ENCODE data around the gene ATXN7L1.
"Not testable (repeated sequence)": the region's sequence is repeated elsewhere in the genome, so short reads cannot be mapped to it uniquely, and the experiment has no call there.

Gene ATXN7L1

GRCh38 chr7:105802604-105803428 is 73.6 kb downstream of the ATXN7L1 start:
- no peak for DNase-seq (ENCODE audit: low spot score)

- DNase-seq (ENCODE audit: low spot score): no peak
These were observed 75.4 kb downstream of the ATXN7L1 start for GRCh38 chr7:105800849-105801534.

GRCh38 chr7:105800442-105800841 is 76.0 kb downstream of the ATXN7L1 start:
- DNase-seq (ENCODE audit: low spot score): no peak

GRCh38 chr7:105799677-105800076 is 76.7 kb downstream of the ATXN7L1 start:
- no peak for DNase-seq (ENCODE audit: low spot score)

- DNase-seq (ENCODE audit: low spot score): no peak
These were observed 77.4 kb downstream of the ATXN7L1 start for GRCh38 chr7:105799006-105799405.

- DNase-seq (ENCODE audit: low spot score): no peak
These were observed 78.7 kb downstream of the ATXN7L1 start for GRCh38 chr7:105797652-105798051.

GRCh38 chr7:105796365-105796764 is 80.0 kb downstream of the ATXN7L1 start:
- DNase-seq (ENCODE audit: low spot score): no peak

GRCh38 chr7:105794741-105795729 is 81.4 kb downstream of the ATXN7L1 start:
- DNase-seq (ENCODE audit: low spot score): no peak

- DNase-seq (ENCODE audit: low spot score): no peak
These were observed 83.7 kb downstream of the ATXN7L1 start for GRCh38 chr7:105792488-105793370.

GRCh38 chr7:105791926-105792325 is 84.5 kb downstream of the ATXN7L1 start:
- no peak for DNase-seq (ENCODE audit: low spot score)

- no peak for DNase-seq (ENCODE audit: low spot score)
These were observed 85.4 kb downstream of the ATXN7L1 start for GRCh38 chr7:105790996-105791395.

- DNase-seq (ENCODE audit: low spot score): not testable (repeated sequence)
These were observed 85.9 kb downstream of the ATXN7L1 start for GRCh38 chr7:105790452-105790851.

GRCh38 chr7:105788816-105789349 is 87.5 kb downstream of the ATXN7L1 start:
- no peak for DNase-seq (ENCODE audit: low spot score)

- DNase-seq (ENCODE audit: low spot score): no peak
These were observed 88.0 kb downstream of the ATXN7L1 start for GRCh38 chr7:105788356-105788755.

- no peak for DNase-seq (ENCODE audit: low spot score)
These were observed 88.6 kb downstream of the ATXN7L1 start for GRCh38 chr7:105787793-105788192.

- DNase-seq (ENCODE audit: low spot score): no peak
These were observed 89.6 kb downstream of the ATXN7L1 start for GRCh38 chr7:105786520-105787470.

- no peak for DNase-seq (ENCODE audit: low spot score)
These were observed 93.9 kb downstream of the ATXN7L1 start for GRCh38 chr7:105782391-105783042.

- no peak for DNase-seq (ENCODE audit: low spot score)
These were observed 96.3 kb downstream of the ATXN7L1 start for GRCh38 chr7:105779856-105780780.

All from left forelimb (tissue), 1 donor.